Endothelial cell of hepatic sinusoid (primary cell): ENCODE results near the gene PTPA.
"Not testable (repeated sequence)": the region's sequence is repeated elsewhere in the genome, so short reads cannot be mapped to it uniquely, and the experiment has no call there.

Experiments
- in situ Hi-C: cut with HindIII; loops from 2 replicates; pipeline ENCODE4 v1.10.0; 2017; ENCODE audit warnings: low sequenced_read_pairs

PTPA gene

GRCh38 chr9:129149442-129149841, 38.2 kb downstream of the PTPA start:
- in situ Hi-C loops = no loop called here

- in situ Hi-C loops = no loop called here
Observed at GRCh38 chr9:129150122-129150521, 38.9 kb downstream of the PTPA start.

- in situ Hi-C loops = no loop called here
Observed at GRCh38 chr9:129150672-129151211, 39.5 kb downstream of the PTPA start.

GRCh38 chr9:129151469-129151868, 40.3 kb downstream of the PTPA start:
- in situ Hi-C loops = no loop called here

- in situ Hi-C loops = no loop called here
Observed at GRCh38 chr9:129154866-129155477, 43.8 kb downstream of the PTPA start.

GRCh38 chr9:129156163-129156562, 44.9 kb downstream of the PTPA start:
- in situ Hi-C loops = no loop called here

- in situ Hi-C loops = no loop called here
Observed at GRCh38 chr9:129160712-129161533, 49.7 kb downstream of the PTPA start.

- in situ Hi-C loops = no loop called here
Observed at GRCh38 chr9:129161534-129161837, 50.3 kb downstream of the PTPA start.

- in situ Hi-C loops = no loop called here
Observed at GRCh38 chr9:129162497-129163197, 51.4 kb downstream of the PTPA start.

GRCh38 chr9:129163198-129163670, 52.0 kb downstream of the PTPA start:
- in situ Hi-C loops = not testable (repeated sequence)

- in situ Hi-C loops = no loop called here
Observed at GRCh38 chr9:129163753-129164152, 52.5 kb downstream of the PTPA start.

- in situ Hi-C loops = no loop called here
Observed at GRCh38 chr9:129164246-129164930, 53.2 kb downstream of the PTPA start.

GRCh38 chr9:129165198-129165597, 54.0 kb downstream of the PTPA start:
- in situ Hi-C loops = no loop called here

GRCh38 chr9:129166623-129167557, 55.7 kb downstream of the PTPA start:
- in situ Hi-C loops = no loop called here

- in situ Hi-C loops = loop anchor here (5.0 kb wide), 3 partner anchors 38 to 462 kb away; no protein-coding TSS in a partner anchor
Observed at GRCh38 chr9:129170229-129170628, 59.0 kb downstream of the PTPA start.

GRCh38 chr9:129171993-129172751, 61.0 kb downstream of the PTPA start:
- in situ Hi-C loops = loop anchor here (5.0 kb wide), 3 partner anchors 40 to 460 kb away; no protein-coding TSS in a partner anchor

- in situ Hi-C loops = loop anchor here (5.0 kb wide), 3 partner anchors 41 to 459 kb away; no protein-coding TSS in a partner anchor
Observed at GRCh38 chr9:129172816-129173215, 61.6 kb downstream of the PTPA start.

GRCh38 chr9:129173296-129174101, 62.3 kb downstream of the PTPA start:
- in situ Hi-C loops = loop anchor here (5.0 kb wide), 3 partner anchors 41 to 459 kb away; no protein-coding TSS in a partner anchor
